WI38 (cell line): ENCODE data around the gene PIK3IP1.
"Not testable (repeated sequence)": the region's sequence is repeated elsewhere in the genome, so short reads cannot be mapped to it uniquely, and the experiment has no call there.

Experiments used
- H3K4me3 ChIP-seq: 2 replicates; pipeline ENCODE4 v1.5.1; 2011; ENCODE audit warnings: low read depth, mild to moderate bottlenecking, control low read depth, low read length
- CTCF ChIP-seq: IDR thresholded peaks from 2 replicates; pipeline ENCODE4 v1.5.1; 2012; ENCODE audit warnings: low read depth, mild to moderate bottlenecking, control low read depth, low read length

PIK3IP1 gene

DNA sequence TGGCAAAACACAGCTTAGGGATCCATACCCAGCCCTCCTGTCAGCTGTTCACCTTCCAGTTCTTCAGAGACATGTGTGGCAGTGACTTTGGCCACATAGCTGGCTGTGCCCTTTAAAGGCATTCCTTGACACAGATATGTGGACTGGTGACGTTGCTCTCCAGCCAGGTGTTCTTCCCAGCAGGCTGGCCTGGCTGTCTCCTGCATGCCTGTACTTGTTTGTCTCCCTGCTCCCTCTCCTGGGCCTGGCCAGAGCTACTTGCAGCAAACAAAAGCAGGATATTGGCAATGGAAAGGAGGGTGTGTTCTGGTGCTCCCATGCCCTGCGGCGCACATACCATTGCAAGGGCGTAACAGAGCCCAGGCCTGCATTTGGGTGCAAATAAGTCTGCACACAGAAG is 38.3 kb downstream of the PIK3IP1 start:
- no peak overlapping the region for H3K4me3 ChIP-seq
- no peak for TF ChIP-seq CTCF

DNA sequence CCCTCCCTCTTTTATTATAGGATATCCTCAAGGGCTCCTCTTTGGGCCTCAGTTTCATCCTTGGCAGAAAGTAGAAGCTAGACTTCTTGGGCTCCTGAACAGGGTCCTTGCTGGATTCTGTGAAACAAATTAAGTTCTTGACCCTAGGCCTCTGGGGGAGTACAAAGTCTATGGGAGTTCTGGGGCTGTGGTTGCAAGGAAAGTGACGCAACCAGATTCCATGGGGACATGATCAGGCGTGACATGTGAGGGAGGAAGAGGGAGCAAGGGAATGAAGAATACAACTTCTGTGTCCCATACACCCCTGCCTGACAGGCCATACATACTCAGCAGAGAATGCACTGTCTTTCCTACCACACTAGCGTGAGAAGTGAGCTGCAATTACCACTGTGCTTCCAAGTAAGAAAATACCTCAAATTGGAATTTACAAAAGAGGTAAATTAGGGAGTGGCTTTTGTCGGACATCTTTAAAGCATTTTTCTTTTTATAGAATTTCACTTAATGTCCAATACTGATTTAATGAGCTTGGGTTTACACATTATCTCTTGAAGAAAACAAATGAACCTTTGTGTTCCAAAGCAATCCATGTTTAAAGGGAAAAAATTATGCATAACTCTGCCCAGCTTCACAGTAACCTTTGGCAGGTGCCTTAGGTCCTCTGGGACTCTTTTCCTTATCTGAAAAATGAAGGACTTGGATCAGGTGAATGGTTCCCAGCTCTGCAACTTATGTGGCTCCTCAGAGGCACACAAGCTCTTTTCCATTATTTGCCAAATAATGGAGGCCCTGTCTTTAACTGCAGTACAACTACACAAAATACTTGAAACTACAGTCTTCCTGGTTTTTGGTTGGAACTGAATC is 41.3 kb downstream of the PIK3IP1 start:
- TF ChIP-seq CTCF = no peak
- H3K4me3 ChIP-seq = no peak overlapping the region

GRCh38 chr22:31248965-31249958 is 43.0 kb downstream of the PIK3IP1 start:
- TF ChIP-seq CTCF = no peak
- H3K4me3 ChIP-seq = peak overlapping the region; percentile 74

DNA sequence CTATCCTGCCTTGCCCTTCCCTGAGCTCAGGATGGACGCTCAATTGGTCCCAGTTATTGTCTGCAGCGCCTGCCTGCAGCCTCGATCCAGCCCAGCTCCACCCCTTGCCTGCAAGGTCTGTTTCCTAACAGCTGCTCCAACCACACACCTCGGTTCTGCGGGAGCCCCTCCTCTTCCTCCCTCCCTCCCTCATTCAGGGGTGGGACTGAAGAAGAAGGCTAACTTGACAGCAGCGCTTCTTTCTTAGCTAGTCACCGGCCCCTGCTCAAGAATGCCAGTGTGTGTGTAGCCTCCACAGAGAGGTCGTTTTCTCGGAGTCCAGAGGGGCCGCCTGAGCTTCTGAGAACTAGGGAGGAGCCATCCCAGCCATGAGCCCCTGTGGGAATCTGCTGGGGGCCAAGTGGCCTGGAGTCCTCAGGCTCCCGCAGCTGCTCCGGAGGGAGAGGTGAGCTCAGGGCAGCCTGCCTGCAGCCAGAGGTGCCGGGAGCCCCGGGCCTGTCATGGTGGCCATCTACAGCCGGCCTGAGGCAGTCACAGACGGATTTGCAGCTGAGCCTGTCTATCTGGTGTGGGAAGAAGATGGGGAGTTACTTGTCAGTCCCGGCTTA is 44.0 kb downstream of the PIK3IP1 start:
- TF ChIP-seq CTCF = no peak
- H3K4me3 ChIP-seq = peak overlapping the region; percentile 74

- no peak for TF ChIP-seq CTCF
- peak overlapping the region; percentile 74 for H3K4me3 ChIP-seq
These were observed 44.6 kb downstream of the PIK3IP1 start for GRCh38 chr22:31247726-31248125.

- TF ChIP-seq CTCF = no peak
- H3K4me3 ChIP-seq = no peak overlapping the region
These were observed 45.6 kb downstream of the PIK3IP1 start for GRCh38 chr22:31246687-31247086.

DNA sequence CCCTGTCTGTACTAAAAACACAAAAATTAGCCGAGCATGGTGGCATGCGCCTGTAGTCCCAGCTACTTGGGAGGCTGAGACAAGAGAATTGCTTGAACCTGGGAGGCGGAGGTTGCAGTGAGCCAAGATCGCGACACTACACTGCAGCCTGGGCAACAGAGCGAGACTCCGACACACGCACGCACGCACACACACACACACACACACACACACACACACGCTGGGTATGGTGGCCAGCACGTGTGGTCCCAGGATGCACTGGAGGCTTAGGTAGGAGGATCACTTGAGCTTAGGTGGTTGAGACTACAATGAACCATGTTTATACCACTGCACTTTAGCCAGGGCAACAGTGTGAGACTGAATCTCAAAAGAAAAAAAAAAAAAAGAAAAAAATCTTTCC is 46.3 kb downstream of the PIK3IP1 start:
- not testable (repeated sequence) for H3K4me3 ChIP-seq
